Activated CD4-positive, alpha-beta T cell treated with anti-CD3 and anti-CD28 coated beads, Interleukin-2, amount 50 U/mL, for 1 hour (primary cell): ENCODE measurements around the gene PPM1M.

Source experiments
- DNase-seq: peaks from one replicate; pipeline ENCODE4 v3.0.0-alpha.2; 2020

Gene PPM1M

GRCh38 chr3:52216585-52217408 is 28.8 kb upstream of the PPM1M start:
- DNase-seq, result peak; percentile 65

- no peak for DNase-seq
These were observed 28.2 kb upstream of the PPM1M start for GRCh38 chr3:52217409-52217805.

- no peak for DNase-seq
These were observed 27.5 kb upstream of the PPM1M start for GRCh38 chr3:52218026-52218425.

GRCh38 chr3:52218454-52218853 is 27.1 kb upstream of the PPM1M start:
- no peak for DNase-seq

- no peak for DNase-seq
These were observed 26.5 kb upstream of the PPM1M start for GRCh38 chr3:52218937-52219650.

- peak; percentile 90 for DNase-seq
These were observed 25.1 kb upstream of the PPM1M start for GRCh38 chr3:52220380-52221026.

- no peak for DNase-seq
These were observed 24.4 kb upstream of the PPM1M start for GRCh38 chr3:52221141-52221562.

- peak; percentile 56 for DNase-seq
These were observed 23.8 kb upstream of the PPM1M start for GRCh38 chr3:52221563-52222318.

GRCh38 chr3:52222319-52223221 is 23.0 kb upstream of the PPM1M start:
- DNase-seq, result no peak

GRCh38 chr3:52223449-52224408 is 21.8 kb upstream of the PPM1M start:
- no peak for DNase-seq

GRCh38 chr3:52225452-52226228 is 19.9 kb upstream of the PPM1M start, which contains the start of gene TLR9:
Gene TLR9, minus strand, starts transcription at chr3:52225645. Its CDS starts 116 bp downstream, at chr3:52225529.
- DNase-seq, result no peak

- no peak for DNase-seq
These were observed 19.2 kb upstream of the PPM1M start for GRCh38 chr3:52226229-52226817.

GRCh38 chr3:52227117-52227516 is 18.4 kb upstream of the PPM1M start:
- no peak for DNase-seq

- no peak for DNase-seq
These were observed 17.8 kb upstream of the PPM1M start for GRCh38 chr3:52227766-52228165.

GRCh38 chr3:52228266-52228665 is 17.3 kb upstream of the PPM1M start:
- DNase-seq, result no peak

- DNase-seq, result no peak
These were observed 16.7 kb upstream of the PPM1M start for GRCh38 chr3:52228751-52229291.

GRCh38 chr3:52229656-52230055 is 15.9 kb upstream of the PPM1M start:
- no peak for DNase-seq

GRCh38 chr3:52230461-52230860 is 15.1 kb upstream of the PPM1M start:
- DNase-seq, result no peak

GRCh38 chr3:52230889-52231499 is 14.6 kb upstream of the PPM1M start:
- DNase-seq, result no peak
